Osteoblast (primary cell): ENCODE data around the gene SEMA5B. TPM values are rescaled to one million over a fixed set of nuclear protein-coding genes. Genes with fewer than 3 reads are reported as not detected.

Experiments used
- DNase-seq: peaks from one replicate; pipeline ENCODE4 v3.0.0; 2011; ENCODE audit warnings: low spot score, mixed read lengths; ENCODE audit not compliant: insufficient read length; ENCODE audit errors: missing footprints
- H2AFZ ChIP-seq: 2 replicates; pipeline ENCODE4 v1.6.0; 2011; ENCODE audit warnings: mild to moderate bottlenecking, low read length
- H3K27ac ChIP-seq: 2 replicates; pipeline ENCODE4 v1.5.1; 2011; ENCODE audit warnings: mild to moderate bottlenecking, low read depth, low read length, moderate library complexity
- H3K27me3 ChIP-seq: 2 replicates; pipeline ENCODE4 v1.6.0; 2012; ENCODE audit warnings: mild to moderate bottlenecking, control low read depth, inconsistent platforms, low read length, moderate library complexity; ENCODE audit not compliant: insufficient read depth
- H3K36me3 ChIP-seq: 2 replicates; pipeline ENCODE4 v1.5.1; 2011; ENCODE audit warnings: mild to moderate bottlenecking, low read length, control low read depth, moderate library complexity; ENCODE audit not compliant: insufficient read depth
- H3K4me1 ChIP-seq: 2 replicates; pipeline ENCODE4 v1.5.1; 2011; ENCODE audit warnings: mild to moderate bottlenecking, low read length, control low read depth, moderate library complexity; ENCODE audit not compliant: insufficient read depth
- H3K4me2 ChIP-seq: 2 replicates; pipeline ENCODE4 v1.6.0; 2011; ENCODE audit warnings: mild to moderate bottlenecking, low read length; ENCODE audit not compliant: insufficient read depth
- H3K4me3 ChIP-seq: fragments of 200-600 bp; sonication (generic); 3 replicates; pipeline ENCODE4 v1.5.1; 2012; ENCODE audit warnings: mild to moderate bottlenecking, low read length, inconsistent platforms; ENCODE audit not compliant: insufficient read depth
- H3K79me2 ChIP-seq: 2 replicates; pipeline ENCODE4 v1.6.0; 2012; ENCODE audit warnings: mild to moderate bottlenecking, low read length, control low read depth, inconsistent platforms; ENCODE audit not compliant: insufficient read depth
- H3K9me3 ChIP-seq: 2 replicates; pipeline ENCODE4 v1.5.1; 2011; ENCODE audit warnings: low read depth, low read length, control low read depth
- H4K20me1 ChIP-seq: 2 replicates; pipeline ENCODE4 v1.6.0; 2012; ENCODE audit warnings: mild to moderate bottlenecking, low read length, control low read depth; ENCODE audit not compliant: insufficient read depth
- CTCF ChIP-seq: IDR thresholded peaks from 2 replicates; pipeline ENCODE4 v1.5.1; 2011; ENCODE audit warnings: mild to moderate bottlenecking, low read depth, low read length, moderate library complexity; ENCODE audit errors: extremely low read depth
- total RNA-seq: library from RNA; depleted of rRNA; stranded (reverse); fragments of >200 nt; gene quantifications from 2 replicates; pipeline ENCODE4 v1.2.3, GENCODE V29; 2012

Gene SEMA5B
- total RNA-seq, 1 donor: not detected

- TF ChIP-seq CTCF: no peak
- Histone ChIP-seq H3K27ac (no peak overlapping the region), H3K9me3 (no peaks in the 10 kb centered on the region), H3K4me1 (no peaks in the 10 kb centered on the region), H3K4me2 (no peak overlapping the region), H3K36me3 (no peaks in the 10 kb centered on the region), H3K27me3 (peaks cover 99% of the 10 kb centered on the region), H4K20me1 (no peaks in the 10 kb centered on the region), H2AFZ (no peak overlapping the region), H3K79me2 (no peaks in the 10 kb centered on the region), H3K4me3 (no peak overlapping the region)
- no peak for DNase-seq
These were observed 36.2 kb downstream of the SEMA5B start for GRCh38 chr3:122991236-122991985.

GRCh38 chr3:122989856-122990575, 37.5 kb downstream of the SEMA5B start:
- Histone ChIP-seq H3K36me3 (no peaks in the 10 kb centered on the region), H3K9me3 (no peaks in the 10 kb centered on the region), H3K4me1 (no peaks in the 10 kb centered on the region), H3K4me2 (no peak overlapping the region), H2AFZ (no peak overlapping the region), H3K27me3 (peaks cover 97% of the 10 kb centered on the region), H3K27ac (no peak overlapping the region), H3K4me3 (no peak overlapping the region), H4K20me1 (no peaks in the 10 kb centered on the region), H3K79me2 (no peaks in the 10 kb centered on the region)
- DNase-seq: no peak
- no peak for TF ChIP-seq CTCF

GRCh38 chr3:122988508-122988907, 39.1 kb downstream of the SEMA5B start:
- H3K27ac ChIP-seq: no peak overlapping the region
- H3K4me3 ChIP-seq: no peak overlapping the region
- H3K9me3 ChIP-seq: no peaks in the 10 kb centered on the region
- no peak for DNase-seq
- no peak for TF ChIP-seq CTCF
- H3K4me1 ChIP-seq: no peaks in the 10 kb centered on the region
- H3K79me2 ChIP-seq: no peaks in the 10 kb centered on the region
- H4K20me1 ChIP-seq: no peaks in the 10 kb centered on the region
- H3K27me3 ChIP-seq: peaks cover 93% of the 10 kb centered on the region
- H2AFZ ChIP-seq: no peak overlapping the region
- no peaks in the 10 kb centered on the region for H3K36me3 ChIP-seq
- H3K4me2 ChIP-seq: no peak overlapping the region

GRCh38 chr3:122987736-122988319, 39.7 kb downstream of the SEMA5B start:
- no peaks in the 10 kb centered on the region for H3K79me2 ChIP-seq
- H3K4me2 ChIP-seq: no peak overlapping the region
- H3K4me3 ChIP-seq: no peak overlapping the region
- H2AFZ ChIP-seq: no peak overlapping the region
- H3K9me3 ChIP-seq: no peaks in the 10 kb centered on the region
- H3K27ac ChIP-seq: no peak overlapping the region
- no peaks in the 10 kb centered on the region for H4K20me1 ChIP-seq
- H3K27me3 ChIP-seq: peaks cover 86% of the 10 kb centered on the region
- H3K36me3 ChIP-seq: no peaks in the 10 kb centered on the region
- no peak for TF ChIP-seq CTCF
- H3K4me1 ChIP-seq: no peaks in the 10 kb centered on the region
- no peak for DNase-seq
